NCI-H526 treated with DMSO at 0.1 percent for 48 hours (cell line): ENCODE results near the gene CST11.

Experiments
- DNase-seq: peaks from one replicate; lab custom pipeline; 2025; lab: John Stamatoyannopoulos, UW

The CST11 gene

DNA sequence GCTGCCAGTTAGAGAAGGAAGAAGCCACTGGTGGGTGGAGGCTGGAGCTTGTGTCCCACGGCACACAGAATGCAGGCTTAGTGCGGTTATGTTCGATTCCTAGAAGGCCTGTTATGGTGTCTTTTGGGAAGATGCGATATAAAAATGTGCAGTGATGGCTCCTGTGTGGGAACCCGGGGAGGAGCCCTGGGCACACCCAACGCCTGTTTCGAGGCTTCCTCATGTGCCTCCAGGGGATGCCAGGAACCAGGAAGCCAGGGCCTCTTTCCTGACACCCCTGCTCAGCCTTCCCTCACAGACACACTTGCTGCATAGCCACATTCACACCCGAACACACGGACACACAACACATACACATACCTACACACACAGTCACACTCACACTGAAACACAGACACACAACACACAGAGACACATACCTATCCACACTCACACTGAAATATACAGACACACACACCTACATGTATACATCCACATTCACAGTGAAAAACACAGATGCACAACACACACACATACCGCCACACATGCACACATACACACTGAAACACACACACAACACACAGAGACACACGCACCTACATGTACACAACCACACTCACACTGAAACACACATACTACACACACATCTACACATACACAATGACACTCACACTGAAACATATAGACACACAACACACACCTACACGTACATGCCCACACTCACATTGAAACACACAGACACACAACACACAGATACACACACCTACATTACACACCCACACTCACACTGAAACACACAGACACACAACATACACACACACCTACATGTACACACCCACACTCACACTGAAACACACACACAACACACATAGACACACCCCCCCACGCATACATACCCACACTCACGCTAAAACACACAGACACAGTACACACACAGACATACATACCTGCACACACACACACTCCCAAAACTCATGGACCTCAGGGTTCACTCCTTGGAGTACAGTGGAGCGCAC, 1.2 kb upstream of the CST11 start:
- no peak for DNase-seq

DNA sequence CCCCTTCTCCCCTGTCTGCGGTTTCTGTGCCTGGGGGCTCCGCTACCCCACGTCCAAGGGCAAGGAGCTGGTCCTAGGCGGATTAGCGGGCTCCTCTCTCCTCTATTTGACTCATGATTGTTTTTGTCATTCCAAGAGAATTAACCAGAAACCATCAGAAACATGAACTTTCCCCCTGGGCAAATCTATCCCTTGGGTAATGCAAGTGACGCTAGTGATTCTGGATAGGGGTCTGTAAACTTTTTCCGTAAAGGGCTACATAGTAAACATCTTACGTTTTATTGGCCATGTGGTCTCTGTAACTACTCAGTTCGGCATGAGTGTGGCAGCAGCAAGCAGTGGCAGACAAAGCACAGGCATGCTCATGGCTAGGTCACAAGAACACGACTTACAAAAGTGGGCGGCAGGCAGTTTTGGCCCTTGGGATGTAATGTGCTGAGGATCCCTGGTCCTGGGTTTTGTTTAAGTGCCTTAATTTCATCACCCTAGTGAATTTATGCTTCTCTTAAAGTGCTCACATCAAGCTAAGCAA, 654 bp downstream of the CST11 start:
- DNase-seq = no peak

GRCh38 chr20:23450877-23451276, 1.8 kb downstream of the CST11 start:
- no peak for DNase-seq

DNA sequence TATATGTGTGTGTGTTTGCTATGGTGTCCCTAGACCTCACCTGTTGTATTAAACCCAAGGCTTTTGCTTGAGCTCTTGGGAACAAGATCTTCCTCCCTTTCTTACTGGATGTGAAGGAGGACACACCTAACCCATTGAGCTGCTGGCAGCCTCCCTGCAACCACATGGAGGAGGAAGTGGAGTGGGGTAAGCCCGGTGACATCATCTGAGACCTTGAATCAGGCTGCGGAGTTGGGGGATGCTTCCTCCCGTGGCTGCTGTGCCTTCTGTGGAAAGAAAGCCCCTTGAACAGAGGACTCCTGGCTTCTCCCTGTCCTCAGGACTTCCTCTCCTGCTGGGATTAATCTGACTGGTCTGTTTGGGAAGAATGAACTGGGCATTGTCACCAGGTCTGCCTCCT, 3.3 kb downstream of the CST11 start:
- DNase-seq = no peak

- no peak for DNase-seq
These were observed 4.5 kb downstream of the CST11 start for GRCh38 chr20:23448167-23448566.

- DNase-seq = peak; percentile 55
These were observed 6.2 kb downstream of the CST11 start for GRCh38 chr20:23446505-23446904.

DNA sequence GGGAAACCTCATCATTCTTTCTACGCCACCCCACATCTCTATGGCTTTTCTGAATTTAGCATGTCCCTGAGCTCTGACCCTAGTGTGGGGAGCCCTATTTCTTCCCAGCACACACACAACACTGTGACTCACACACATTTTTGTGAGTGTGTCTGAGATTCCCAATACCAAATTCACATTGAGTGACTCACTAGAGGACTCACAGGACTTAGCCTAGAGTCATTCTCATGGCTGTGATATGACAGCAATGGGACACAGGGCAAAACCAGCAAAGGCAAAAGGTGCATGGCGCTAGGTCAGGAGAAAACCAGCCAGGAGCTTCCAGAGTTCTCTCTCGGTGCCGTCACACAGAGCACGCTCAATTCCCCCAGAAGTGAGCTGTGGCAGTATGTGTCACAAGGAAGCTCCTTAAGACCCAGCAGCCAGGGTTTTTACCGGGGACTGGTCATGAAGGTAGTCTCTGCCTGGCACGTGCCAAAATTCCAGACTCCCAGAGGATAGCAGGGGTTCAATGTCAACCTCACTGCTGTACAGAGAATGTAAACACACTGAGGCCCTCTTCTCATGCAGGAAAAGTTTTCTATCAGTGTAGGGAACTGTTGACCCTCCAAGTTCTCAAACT, 7.0 kb downstream of the CST11 start:
- no peak for DNase-seq

- DNase-seq = no peak
These were observed 7.8 kb downstream of the CST11 start for GRCh38 chr20:23444859-23445258.

GRCh38 chr20:23442436-23442835, 10.2 kb downstream of the CST11 start:
- DNase-seq = no peak

GRCh38 chr20:23441850-23442313, 10.8 kb downstream of the CST11 start:
- peak; percentile 51 for DNase-seq

DNA sequence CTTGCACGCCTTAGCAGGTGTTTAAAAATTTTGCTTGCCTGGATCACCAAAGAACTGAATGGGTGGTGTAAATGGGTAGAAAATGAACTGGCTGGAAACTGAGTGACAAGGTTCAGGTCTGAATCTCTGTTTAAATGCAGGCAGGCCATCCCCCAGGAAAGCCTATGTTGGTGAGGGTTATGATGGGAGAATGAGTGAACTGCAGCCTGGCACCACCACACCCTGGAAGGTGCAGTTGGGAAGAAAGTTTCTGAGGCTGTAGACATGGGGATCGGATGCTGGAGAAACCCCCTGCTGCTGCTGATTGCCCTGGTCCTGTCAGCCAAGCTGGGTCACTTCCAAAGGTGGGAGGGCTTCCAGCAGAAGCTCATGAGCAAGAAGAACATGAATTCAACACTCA, 12.7 kb downstream of the CST11 start:
- no peak for DNase-seq

- DNase-seq = no peak
These were observed 14.0 kb downstream of the CST11 start for GRCh38 chr20:23438661-23439060.

DNA sequence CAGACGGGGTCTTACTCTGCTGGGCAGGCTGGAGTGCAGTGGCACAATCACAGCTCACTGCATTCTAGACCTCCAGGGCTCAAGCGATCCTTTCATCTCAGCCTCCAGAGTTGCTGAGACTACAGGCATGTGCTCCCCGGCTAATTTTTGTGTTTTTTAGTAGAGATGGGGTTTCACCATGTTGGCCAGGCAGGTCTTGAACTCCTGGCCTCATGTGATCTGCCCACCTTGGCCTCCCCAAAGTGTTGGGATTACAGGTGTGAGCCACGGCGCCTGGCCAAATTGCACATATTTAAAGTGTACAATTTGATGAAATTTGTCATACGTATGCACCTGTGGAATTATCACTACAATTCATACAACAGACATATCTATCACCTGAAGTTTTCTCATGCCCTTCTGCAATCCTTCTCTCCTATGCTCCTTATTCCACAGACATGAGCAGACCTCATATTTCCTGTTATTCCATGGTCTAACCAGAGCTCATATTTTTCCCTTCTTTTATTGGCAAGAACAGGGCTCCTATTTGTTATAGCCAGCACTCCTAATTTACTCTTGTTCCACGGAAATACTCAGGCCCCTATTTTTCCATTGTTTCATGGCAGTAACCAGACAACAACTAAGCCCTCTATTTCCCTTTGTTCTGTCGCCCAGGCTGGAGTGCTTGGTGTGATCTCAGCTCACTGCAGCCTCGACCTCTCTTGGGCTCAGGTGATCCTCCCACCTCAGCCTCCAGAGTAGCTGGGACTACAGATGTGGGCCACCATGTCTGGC, 15.4 kb downstream of the CST11 start:
- no peak for DNase-seq

DNA sequence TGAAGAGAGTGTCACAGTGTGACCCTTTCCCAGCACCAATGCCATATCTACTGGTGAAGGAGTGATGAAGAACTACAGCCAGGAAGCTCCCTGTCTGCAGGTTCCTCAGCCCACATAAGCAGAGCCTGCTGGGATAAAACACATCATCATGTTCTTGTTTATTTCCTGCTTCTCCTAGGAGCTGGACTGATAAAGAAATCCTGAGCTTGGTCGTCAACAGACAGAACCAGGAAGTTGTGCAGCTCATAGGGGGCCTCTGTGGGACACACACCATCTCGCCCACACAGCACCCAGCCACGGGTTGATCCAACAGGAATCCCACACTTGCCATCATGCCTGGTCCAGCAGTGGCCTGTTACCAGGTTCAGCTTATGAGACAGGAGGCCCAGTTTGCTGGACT, 16.0 kb downstream of the CST11 start:
- DNase-seq = no peak

DNA sequence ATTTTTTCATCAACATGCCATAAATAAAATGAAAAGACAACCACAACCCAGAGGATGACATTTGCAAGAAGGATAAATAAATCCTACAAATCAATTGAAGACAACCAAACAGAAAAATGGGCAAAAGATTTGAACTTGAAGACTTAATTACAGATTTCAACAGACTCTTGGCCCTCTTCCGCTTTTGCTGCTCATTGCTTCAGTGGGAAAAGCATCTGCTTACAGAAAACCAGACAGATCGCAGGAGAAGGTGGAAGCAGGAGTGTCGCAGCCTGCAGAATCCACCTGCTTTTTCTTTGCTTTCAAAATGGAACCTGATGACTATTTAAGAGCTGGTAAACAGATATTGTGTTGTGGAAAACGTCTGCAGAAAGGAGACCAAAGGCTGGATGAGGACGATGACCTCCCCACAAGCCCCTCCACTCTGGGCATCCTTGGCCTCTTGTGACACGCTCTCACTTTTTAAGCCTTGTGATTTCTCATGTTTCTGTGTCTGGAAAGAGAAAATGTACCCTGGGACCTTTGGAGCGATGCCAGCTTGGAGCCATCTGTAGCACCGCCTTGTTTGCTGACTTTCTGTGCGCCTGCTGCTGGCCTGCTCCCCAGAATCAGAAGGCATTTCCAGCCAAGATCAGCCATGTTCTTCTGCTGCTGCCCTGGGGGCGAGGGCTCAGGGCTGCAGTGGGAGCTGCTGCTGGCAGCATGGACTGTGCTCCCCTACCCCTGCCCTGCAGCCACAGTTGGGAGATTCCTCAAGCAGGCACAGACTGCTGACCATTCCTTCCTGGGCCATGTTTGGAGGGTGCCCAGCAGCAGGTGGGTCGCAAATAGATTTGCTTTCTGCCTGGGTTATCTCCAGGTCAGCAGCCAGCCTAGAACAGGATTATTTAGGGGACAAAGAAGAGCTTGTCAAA, 16.8 kb downstream of the CST11 start:
- no peak for DNase-seq

- DNase-seq = no peak
These were observed 18.0 kb downstream of the CST11 start for GRCh38 chr20:23434521-23435313.

DNA sequence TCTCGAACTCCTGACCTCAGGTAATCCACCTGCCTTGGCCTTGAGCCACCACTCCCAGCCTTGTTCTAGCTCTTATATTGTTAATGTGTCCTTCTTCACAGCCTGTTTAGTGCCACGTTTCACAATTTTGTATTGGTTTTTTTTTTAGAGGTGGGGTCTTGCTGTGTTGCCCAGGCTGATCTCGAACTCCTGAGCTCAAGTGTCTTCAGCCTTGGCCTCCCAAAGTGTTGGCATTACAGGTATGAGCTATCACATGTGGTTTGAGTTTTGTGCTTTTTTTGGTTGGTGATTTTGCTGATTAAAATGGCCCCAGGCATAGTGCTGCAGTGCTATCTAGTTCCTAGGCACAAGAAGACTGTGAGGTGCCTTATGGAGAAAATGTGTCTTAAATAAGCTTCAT, 19.0 kb downstream of the CST11 start:
- no peak for DNase-seq

- no peak for DNase-seq
These were observed 27.5 kb downstream of the CST11 start for GRCh38 chr20:23425129-23425528.

DNA sequence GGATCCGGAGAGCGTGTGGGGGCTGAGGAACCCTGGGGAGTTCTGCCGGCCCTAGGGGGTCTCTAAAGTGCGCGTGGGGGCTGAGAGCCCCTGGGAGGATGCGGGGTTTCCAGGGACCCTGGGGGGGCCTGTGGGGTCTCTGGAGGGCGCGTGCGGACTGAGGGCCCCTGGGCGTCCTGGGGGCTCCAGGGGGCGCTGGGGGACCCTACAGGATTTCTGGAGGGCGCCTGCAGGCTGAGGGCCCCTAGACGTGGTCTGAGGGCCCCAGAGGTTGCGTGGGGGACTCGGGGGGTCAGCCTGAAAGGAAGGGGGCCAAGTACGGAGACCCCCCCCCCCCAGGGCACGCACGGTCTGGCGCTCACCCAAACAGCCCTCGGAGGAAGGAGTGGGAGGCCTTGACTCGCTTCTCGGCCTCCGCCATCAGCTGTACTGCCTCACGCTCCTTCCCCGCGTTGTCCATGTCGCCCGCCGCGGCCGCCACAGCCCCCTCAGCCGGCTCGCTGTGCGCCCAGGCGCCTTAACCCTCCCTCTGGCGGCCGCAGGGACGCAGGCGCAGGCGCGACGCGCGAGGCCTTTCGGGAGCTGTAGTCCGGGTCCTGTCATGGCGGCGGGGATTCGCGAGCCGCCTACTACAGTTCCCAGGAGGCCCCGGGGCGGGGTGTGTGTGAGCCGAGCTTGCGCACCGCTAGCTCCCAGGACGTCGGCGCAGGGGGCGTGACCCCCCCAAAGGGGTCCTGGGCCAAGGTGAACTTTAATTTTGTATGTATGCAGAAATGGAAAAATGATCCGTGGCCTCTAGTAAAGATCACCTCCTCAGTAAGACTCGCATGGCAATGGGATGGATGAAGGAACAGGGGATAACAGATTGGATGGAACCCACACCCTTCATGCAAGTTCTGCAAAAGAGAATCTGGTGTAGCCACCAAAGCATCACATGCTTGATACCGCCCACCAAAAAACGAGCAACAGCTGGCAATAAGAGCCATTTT, 31.4 kb downstream of the CST11 start, which contains the start of gene NAPB:
Gene NAPB, minus strand, starts transcription at position 546 of the 989 bp plus-strand sequence. Its CDS starts 86 bp downstream, at position 460.
- DNase-seq = peak; percentile 86
